ENCODE results near the gene MUL1. TPM values are rescaled to one million over a fixed set of nuclear protein-coding genes. Genes with fewer than 3 reads are reported as not detected.

The MUL1 gene
- total and polyA plus RNA-seq, 2 of the 8 experiments (the other 6 are each of a cell fraction or from before 2014, with no cell fraction given), result 16.4 to 20.8 TPM

GRCh38 chr1:20486457-20487235, 21.3 kb downstream of the MUL1 start (continued):
- 0 out of 2 replicates have a peak, but pooled peaks have one; percentile 45 for TF ChIP-seq TCF12 (IDR thresholded peaks at IDR 0.05; ENCODE audit: low read depth, low read length)
- TF ChIP-seq KDM4A (IDR thresholded peaks at IDR 0.05; ENCODE audit: low read depth, low read length, severe bottlenecking), result peak; percentile 91
- peak; percentile 49; the same call in 1 of the 2 replicates for TF ChIP-seq PHF8 (conservative IDR thresholded peaks at IDR 0.05; ENCODE audit: low read depth, low read length)
- TF ChIP-seq RXRA (IDR thresholded peaks at IDR 0.05; ENCODE audit: insufficient read depth, low read depth, low read length), result no peak
- TF ChIP-seq HDAC2 (IDR thresholded peaks at IDR 0.05; ENCODE audit: borderline replicate concordance in 1 of 2, low read depth in 2 of 2, low read length in 2 of 2), result peak in 1 of 2 experiments; percentile 21; a peak in 1 of 4 replicates
